A549 (cell line): ENCODE measurements around the gene SUPT7L.
"Not testable (repeated sequence)": the region's sequence is repeated elsewhere in the genome, so short reads cannot be mapped to it uniquely, and the experiment has no call there.

ENCODE experiments used
- CTCF ChIP-seq: fragments of >200 bp; sonication (Bioruptor Twin); formaldehyde crosslinking; IDR thresholded peaks from 3 replicates; pipeline ENCODE4 v1.5.1; 2016
- HDAC2 ChIP-seq: fragments of 200-600 bp; sonication (generic); IDR thresholded peaks from 2 replicates; pipeline ENCODE4 v1.6.1; 2016
- MAFK ChIP-seq: fragments of 450-650 bp; IDR thresholded peaks from 2 replicates; pipeline ENCODE4 v1.6.1; 2014; ENCODE audit not compliant: partially characterized antibody
- NR3C1 ChIP-seq: fragments of >200 bp; sonication (Bioruptor Twin); formaldehyde crosslinking; IDR thresholded peaks from 3 replicates; pipeline ENCODE4 v1.6.1; 2017
- PHF8 ChIP-seq: fragments of 200-600 bp; sonication (generic); IDR thresholded peaks from 2 replicates; pipeline ENCODE4 v1.6.1; 2016; ENCODE audit warnings: low read depth, mild to moderate bottlenecking, antibody characterized with exemption, moderate library complexity, borderline replicate concordance
- POLR2A ChIP-seq: IDR thresholded peaks from 2 replicates; pipeline ENCODE4 v1.6.1; 2012; ENCODE audit warnings: mild to moderate bottlenecking, low read length
- REST ChIP-seq: fragments of 200-600 bp; sonication (generic); IDR thresholded peaks from 2 replicates; pipeline ENCODE4 v1.6.1; 2016; ENCODE audit warnings: antibody characterized with exemption, mild to moderate bottlenecking, moderate library complexity
- RNF2 ChIP-seq: fragments of 200-600 bp; sonication (generic); IDR thresholded peaks from 2 replicates; pipeline ENCODE4 v1.6.1; 2016; ENCODE audit warnings: low read depth, mild to moderate bottlenecking, antibody characterized with exemption, moderate library complexity, borderline replicate concordance
- SMC3 ChIP-seq: fragments of >200 bp; sonication (Bioruptor Twin); formaldehyde crosslinking; IDR thresholded peaks from 3 replicates; pipeline ENCODE4 v1.6.1; 2018; ENCODE audit warnings: inconsistent platforms
- TF ChIP-seq, protein P1 (sequence below): IDR thresholded peaks from 2 replicates; pipeline ENCODE4 v1.6.1; 2012

DNA sequence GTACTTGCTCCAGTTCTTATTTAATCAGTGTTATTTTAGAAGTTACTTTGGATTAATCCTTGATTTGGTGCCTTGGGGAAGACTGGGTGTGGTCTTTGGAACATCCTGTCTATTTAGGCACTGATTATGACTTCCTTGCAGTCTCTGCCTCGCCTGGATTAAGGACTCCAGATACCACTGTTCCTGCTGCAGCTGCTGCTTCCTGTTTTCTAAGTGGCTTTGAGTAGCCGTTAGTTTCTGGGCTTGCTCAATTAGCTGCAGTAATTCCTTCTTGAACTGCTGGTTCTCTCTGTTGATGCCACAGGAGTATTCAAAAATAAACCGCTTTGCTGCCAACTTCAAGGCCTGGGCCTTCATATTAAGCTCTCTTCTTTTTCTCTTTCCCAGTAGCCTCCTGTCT, 36.5 kb downstream of the SUPT7L start:
- not testable (repeated sequence) for TF ChIP-seq POLR2A, CTCF, HDAC2, REST, MAFK, RNF2, SMC3, NR3C1, PHF8
- TF ChIP-seq, protein P1, sequence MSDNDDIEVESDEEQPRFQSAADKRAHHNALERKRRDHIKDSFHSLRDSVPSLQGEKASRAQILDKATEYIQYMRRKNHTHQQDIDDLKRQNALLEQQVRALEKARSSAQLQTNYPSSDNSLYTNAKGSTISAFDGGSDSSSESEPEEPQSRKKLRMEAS, result not testable (repeated sequence)
